HG03280 (cell line): ENCODE results near the gene LPIN1.
"Not testable (repeated sequence)": the region's sequence is repeated elsewhere in the genome, so short reads cannot be mapped to it uniquely, and the experiment has no call there.

ENCODE experiments used
- ATAC-seq: cut with Tn5 transposase; IDR thresholded peaks from one replicate; pipeline ENCODE4 v1.9.1; 2021; ENCODE audit warnings: mild to moderate bottlenecking, moderate library complexity; ENCODE audit not compliant: unreplicated experiment

The LPIN1 gene

DNA sequence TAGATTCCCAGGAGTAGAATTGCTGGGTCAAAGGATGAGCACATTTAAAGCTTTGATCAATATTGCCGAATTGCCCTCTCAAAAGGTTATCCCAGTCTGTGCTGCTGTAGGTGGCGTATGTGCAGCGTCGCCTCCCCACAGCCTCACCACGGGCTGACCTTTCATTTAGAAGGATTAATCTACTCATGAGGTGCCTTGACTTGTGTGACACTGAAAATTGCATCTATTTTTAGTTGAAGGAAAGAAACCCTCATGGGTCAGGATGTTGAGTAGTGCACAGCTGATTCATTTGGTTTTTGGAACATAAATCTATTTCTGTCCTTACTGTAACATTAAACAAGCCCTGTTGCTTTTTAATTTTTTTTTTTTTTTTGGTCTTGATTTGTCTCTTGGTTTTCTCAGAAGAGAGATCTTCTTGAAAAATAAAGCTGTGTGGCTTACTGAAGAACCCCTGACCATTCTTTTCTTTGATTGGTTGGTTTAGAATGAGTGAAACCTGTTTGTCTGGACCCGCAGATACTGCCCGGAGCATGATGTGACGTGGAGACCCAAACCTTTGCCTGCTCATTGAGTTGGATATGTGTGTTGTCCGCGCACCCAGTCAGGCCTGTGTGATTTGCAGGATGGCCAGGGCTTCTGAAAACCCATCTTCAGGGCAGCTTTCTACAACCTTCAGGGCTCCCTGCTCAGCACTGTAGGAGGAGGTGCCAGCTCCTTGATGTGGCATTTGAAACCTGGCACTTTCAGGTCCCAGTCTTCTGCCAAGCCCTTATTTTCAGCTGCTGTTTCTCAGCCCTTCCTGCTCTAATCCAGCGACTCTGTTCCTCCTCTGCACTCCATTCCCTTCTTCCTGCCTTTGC lies 61.0 kb downstream of the LPIN1 start:
- no peak for ATAC-seq

- ATAC-seq: no peak
Observed at GRCh38 chr2:11808016-11808400, 61.6 kb downstream of the LPIN1 start.

GRCh38 chr2:11809586-11810236 lies 63.3 kb downstream of the LPIN1 start:
- no peak for ATAC-seq

DNA sequence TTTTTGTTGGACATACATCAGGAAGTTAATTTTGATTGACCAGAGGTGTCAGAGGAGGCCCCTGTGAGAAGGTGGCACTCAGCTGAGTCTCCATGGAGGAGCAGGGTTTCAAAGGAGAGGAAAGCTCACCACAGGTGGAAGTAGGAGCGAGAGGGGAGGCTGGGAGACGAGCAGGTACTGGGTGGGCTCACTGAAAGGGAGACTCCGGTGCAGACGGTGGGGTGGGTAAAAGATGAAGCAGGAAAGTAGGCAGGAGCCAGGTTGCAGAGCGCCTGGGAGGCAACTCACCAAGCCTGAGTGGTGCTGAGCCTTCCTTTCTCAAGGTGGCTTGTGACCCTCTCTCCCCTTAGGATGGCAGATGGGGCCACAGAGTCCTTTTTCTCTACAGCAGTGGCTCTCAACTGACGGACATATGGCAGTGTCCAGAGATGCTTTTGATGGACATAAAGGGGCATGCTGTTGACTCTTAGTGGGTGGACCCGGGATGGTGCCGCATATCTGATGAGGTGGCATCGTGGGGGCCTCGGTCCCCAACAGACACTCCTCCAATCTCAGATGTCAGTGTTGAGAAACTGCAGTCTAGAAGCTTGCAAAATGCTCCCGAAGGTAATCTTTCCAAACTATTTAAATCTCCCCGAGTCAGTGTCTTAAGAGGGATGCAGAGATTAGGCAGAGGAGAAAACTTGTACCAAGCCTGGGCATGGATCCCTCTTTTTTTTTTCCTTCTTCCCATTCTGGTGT lies 64.0 kb downstream of the LPIN1 start:
- no peak for ATAC-seq

DNA sequence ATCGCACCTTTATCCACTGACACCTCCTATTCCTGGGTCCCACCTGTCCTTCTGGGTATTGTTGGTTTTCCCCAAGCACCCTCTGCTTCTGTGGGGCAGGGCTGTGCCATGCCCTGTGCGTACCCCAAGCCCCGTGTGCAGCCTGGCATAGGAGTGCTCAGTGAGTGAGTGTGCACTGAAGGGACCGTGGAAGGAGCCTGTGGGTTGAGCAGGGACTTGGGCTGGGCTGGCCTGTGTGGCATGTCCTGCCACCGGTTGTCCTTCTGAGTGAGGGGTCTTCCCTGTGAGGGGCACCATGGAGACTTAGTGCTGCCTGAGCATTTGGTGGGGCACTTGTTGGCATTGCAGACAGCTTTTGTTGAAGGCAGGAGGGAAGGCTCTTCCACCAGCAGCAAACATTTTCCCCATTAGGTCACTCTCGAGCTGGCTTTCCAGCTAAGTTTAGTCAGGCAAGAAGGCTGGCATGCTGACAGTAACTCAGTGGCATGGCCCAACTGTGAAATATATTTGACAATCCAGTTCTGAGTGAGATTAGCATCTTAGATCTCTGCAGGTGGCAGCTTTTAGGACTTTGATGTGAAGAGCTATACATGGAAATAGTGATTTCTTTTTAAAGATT lies 64.7 kb downstream of the LPIN1 start:
- ATAC-seq: no peak

DNA sequence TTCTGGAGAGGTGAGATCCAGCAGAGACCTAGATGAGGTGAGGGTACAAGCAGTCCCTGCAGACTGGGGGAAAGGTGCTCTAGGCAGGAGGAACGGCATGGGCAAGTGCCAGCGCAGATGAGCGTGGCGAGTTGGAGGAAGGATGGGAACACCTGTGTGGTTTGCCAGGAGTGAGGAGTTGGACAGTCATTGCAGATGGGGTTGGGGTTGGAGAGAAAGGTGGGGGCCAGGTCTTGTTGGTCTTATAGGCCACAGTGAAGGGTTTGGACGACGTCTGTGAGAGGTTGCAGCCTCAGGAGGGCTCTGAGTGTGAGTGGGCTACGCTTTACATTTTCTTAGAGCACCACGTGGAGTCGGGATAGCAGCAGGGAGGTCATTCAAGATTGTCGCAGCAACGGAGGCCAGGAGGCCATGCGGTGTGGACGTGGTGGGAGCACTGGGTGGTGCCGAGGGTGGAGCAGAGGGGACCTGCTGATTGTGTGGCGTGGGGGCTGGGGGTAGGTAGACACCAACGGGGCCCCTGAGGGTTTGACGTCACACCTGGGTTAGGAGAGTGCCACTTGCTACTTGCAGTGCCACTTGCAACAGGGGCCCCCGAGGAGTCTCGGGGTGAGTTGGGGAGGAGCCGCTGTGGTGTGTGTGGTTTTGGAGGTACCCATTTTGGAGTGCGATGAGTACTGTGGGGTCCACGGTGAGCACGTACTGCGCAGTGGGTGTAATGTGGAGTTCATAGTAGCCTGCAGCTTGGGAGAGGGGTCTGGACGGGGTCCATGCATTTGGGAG lies 66.2 kb downstream of the LPIN1 start:
- ATAC-seq: no peak

DNA sequence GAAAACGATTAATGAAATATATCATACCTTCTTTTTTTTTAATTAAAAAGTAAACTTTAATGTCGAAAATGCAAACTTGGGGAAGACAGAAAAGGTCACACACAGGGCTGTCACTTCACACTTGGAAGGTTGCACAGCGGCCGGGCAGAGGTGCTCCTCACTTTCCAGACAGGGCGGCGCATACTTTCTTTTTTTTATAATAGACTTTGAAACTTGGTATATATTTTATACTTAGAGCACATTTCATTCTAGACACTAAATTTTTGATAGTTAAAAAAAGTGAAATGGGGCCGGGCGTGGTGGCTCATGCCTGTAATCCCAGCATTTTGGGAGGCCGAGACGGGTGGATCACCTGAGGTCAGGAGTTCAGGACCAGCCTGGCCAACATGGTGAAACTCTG lies 66.9 kb downstream of the LPIN1 start:
- ATAC-seq: not testable (repeated sequence)

GRCh38 chr2:11813951-11814350 lies 67.5 kb downstream of the LPIN1 start:
- no peak for ATAC-seq

DNA sequence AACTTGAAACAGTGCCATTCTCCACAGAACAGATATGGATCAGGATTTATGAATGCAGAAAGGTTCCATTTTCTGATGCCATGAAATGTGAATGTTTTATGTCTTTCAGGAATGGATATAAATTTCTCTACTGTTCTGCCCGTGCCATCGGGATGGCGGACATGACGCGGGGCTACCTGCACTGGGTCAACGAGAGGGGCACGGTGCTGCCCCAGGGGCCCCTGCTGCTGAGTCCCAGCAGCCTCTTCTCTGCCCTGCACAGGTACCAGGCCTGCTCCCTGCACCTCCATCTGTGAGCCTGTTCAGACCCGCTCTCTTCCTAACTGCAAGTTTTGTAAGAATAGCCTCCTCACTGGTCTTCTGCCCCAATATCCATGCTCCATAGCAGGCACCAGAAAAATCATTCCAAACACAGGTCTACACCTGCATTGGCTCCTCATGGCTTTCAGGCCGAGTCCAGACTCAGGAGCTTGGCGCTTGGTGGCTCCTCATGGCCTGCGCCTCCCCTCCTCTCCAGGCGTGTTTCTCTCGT lies 68.6 kb downstream of the LPIN1 start:
- no peak for ATAC-seq

DNA sequence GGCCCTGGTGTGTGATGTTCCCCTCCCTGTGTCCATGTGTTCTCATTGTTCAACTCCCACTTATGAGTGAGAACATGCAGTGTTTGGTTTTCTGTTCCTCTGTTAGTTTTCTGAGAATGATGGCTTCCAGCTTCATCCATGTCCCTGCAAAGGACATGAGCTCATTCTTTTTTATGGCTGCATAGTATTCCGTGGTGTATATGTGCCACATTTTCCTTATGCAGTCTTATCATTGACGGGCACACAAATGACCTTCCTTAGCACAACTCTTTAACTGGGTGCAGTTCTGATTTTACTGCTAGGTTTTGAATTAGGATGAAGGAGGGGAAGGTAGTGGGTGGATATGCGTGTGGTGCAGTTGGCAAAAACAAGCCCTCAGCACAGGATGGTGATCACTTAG lies 70.5 kb downstream of the LPIN1 start:
- not testable (repeated sequence) for ATAC-seq

DNA sequence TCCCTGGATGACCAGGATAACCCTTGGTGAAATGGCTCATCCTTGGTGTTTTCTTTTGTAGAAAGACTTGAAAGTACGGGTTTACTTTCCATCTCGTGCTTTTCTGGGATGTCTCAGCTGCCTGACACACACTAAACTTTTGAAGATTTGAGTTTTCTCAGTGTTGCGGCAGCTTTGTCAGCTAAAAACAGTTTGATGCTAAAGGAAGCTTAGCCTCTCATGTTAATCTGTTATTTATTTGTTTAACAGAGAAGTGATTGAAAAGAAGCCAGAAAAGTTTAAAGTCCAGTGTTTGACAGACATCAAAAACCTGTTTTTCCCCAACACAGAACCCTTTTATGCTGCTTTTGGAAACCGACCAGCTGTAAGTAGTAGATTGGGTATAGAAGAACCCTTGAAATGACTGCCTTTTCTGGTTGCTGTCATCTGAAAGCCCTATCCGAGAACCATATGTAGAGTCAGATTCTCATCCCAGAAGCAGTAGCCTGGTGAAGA lies 72.8 kb downstream of the LPIN1 start:
- no peak for ATAC-seq

- no peak for ATAC-seq
Observed at GRCh38 chr2:11820650-11821049, 74.2 kb downstream of the LPIN1 start.

DNA sequence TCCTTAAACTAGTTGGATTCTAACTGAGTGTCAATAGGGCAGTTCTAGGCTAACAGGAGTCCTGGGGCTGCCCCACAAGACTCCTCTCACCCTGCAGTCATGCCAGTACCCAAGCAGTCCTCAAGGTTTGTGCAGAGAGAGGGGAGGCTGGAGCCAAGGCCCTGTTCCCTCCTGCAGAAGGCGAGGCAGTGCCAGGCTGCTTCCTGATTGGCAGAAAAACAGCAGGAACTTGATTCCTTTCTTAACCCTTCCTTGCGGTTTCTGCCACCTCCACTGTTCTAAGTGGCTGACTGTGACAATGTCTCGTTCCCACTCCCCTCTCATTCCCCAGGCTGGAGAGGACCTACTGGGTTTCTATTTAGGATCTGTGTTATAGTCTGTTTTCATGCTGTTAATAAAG lies 75.3 kb downstream of the LPIN1 start:
- ATAC-seq: no peak

- ATAC-seq: not testable (repeated sequence)
Observed at GRCh38 chr2:11822359-11822745, 75.9 kb downstream of the LPIN1 start.

GRCh38 chr2:11822746-11823451 lies 76.5 kb downstream of the LPIN1 start:
- no peak for ATAC-seq

GRCh38 chr2:11824901-11825828 lies 78.7 kb downstream of the LPIN1 start:
- no peak for ATAC-seq

DNA sequence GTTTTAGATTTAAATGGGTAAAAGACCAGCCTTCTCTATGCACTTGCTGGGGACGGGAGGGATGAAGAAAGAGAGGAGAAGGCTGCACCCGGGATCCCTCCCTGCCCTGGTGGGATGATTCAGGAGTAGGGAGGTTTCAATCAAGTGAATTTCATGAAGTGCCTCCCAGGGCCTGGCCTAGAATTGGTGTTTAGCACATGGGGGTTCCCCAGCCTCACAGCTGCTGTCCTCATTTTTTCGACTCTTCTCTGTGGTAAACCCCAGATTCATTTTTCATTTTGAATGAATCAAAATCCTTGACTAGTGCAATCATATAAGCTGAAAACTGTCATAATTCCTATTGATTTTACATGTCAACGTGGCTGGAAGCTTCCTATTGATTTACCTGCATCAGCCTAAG lies 81.1 kb downstream of the LPIN1 start:
- ATAC-seq: no peak

- ATAC-seq: no peak
Observed at GRCh38 chr2:11828933-11829323, 82.5 kb downstream of the LPIN1 start.
